ENCODE data around the gene FOXI2. TPM values are rescaled to one million over a fixed set of nuclear protein-coding genes. Genes with fewer than 3 reads are reported as not detected.

Gene FOXI2
- total and polyA plus RNA-seq, 12 donors = 0.07 to 0.81 (median 0.31) TPM; not detected in 3

- ATAC-seq = no peak
- TF ChIP-seq CTCF (IDR thresholded peaks at IDR 0.05) = no peak
- no peaks in the 10 kb centered on the region for H3K36me3 ChIP-seq
- H3K9me3 ChIP-seq = peaks cover 0 to 1% (median 0%) of the 10 kb centered on the region in 11 donors
- H3K27ac ChIP-seq = no peak overlapping the region
- peaks cover 0 to 8% (median 0%) of the 10 kb centered on the region in 7 donors for H3K27me3 ChIP-seq
- H3K4me1 ChIP-seq = peaks cover 0 to 15% (median 0%) of the 10 kb centered on the region in 9 donors
- intact Hi-C loops (cut with DNase I) = no loop called here
- WGBS, 2 donors = 42 to 44% methylated on average over 10 of the region's 10 CpGs
- no peak overlapping the region for H3K4me3 ChIP-seq
- no peak for DNase-seq
These were observed 38.0 kb downstream of the FOXI2 start for GRCh38 chr10:127774766-127775559.

- ATAC-seq (no peak), DNase-seq (no peak)
- no peak for TF ChIP-seq CTCF (IDR thresholded peaks at IDR 0.05)
- H3K9me3 ChIP-seq = no peaks in the 10 kb centered on the region
- H3K27ac ChIP-seq = no peak overlapping the region
- intact Hi-C loops (cut with DNase I) = no loop called here
- H3K27me3 ChIP-seq = peaks cover 0 to 8% (median 0%) of the 10 kb centered on the region in 7 donors
- peaks cover 0 to 15% (median 0%) of the 10 kb centered on the region in 9 donors for H3K4me1 ChIP-seq
- no peaks in the 10 kb centered on the region for H3K36me3 ChIP-seq
- 51 to 54% methylated on average over 2 of the region's 2 CpGs for WGBS, 2 donors
- H3K4me3 ChIP-seq = no peak overlapping the region
These were observed 39.8 kb downstream of the FOXI2 start for GRCh38 chr10:127776816-127777215.

GRCh38 chr10:127781412-127781811, 44.4 kb downstream of the FOXI2 start:
- Histone ChIP-seq H3K27me3 (peaks cover 0 to 5% (median 0%) of the 10 kb centered on the region in 7 donors), H3K27ac (no peak overlapping the region), H3K36me3 (no peaks in the 10 kb centered on the region), H3K9me3 (peaks cover 0 to 12% (median 0%) of the 10 kb centered on the region in 11 donors), H3K4me1 (no peaks in the 10 kb centered on the region), H3K4me3 (no peak overlapping the region)
- DNase-seq (no peak), ATAC-seq (no peak)
- TF ChIP-seq CTCF (IDR thresholded peaks at IDR 0.05) = no peak
- WGBS, 2 donors = 80% methylated on average over 1 of the region's 1 CpG
- intact Hi-C loops (cut with DNase I) = no loop called here

GRCh38 chr10:127787873-127788272, 50.9 kb downstream of the FOXI2 start:
- no peaks in the 10 kb centered on the region for H3K36me3 ChIP-seq
- DNase-seq (no peak), ATAC-seq (no peak)
- intact Hi-C loops (cut with DNase I) = no loop called here
- H3K4me1 ChIP-seq = no peaks in the 10 kb centered on the region
- H3K9me3 ChIP-seq = peaks cover 0 to 23% (median 5%) of the 10 kb centered on the region in 11 donors
- no peak overlapping the region for H3K4me3 ChIP-seq
- TF ChIP-seq CTCF (IDR thresholded peaks at IDR 0.05) = no peak
- 87 to 95% methylated on average over 2 of the region's 2 CpGs for WGBS, 2 donors
- no peak overlapping the region for H3K27ac ChIP-seq
- H3K27me3 ChIP-seq = peaks cover 0 to 12% (median 6%) of the 10 kb centered on the region in 7 donors

Data from heart right ventricle (tissue), 16 donors.